WERI-Rb-1 (cell line): ENCODE measurements around the gene KLK7.

Source experiments
- DNase-seq: peaks from one replicate; pipeline ENCODE4 v3.0.0-alpha.2; 2020
- H3K27ac ChIP-seq: fragments of 250-450 bp; sonication (Bioruptor Pico); 2 replicates; pipeline ENCODE4 v1.5.1; 2020; ENCODE audit warnings: mild to moderate bottlenecking, moderate library complexity
- H3K27me3 ChIP-seq: fragments of 250-450 bp; sonication (Bioruptor Pico); 2 replicates; pipeline ENCODE4 v1.5.1; 2021; ENCODE audit warnings: mild to moderate bottlenecking, low read depth, moderate library complexity; ENCODE audit not compliant: insufficient read depth, severe bottlenecking
- H3K36me3 ChIP-seq: fragments of 250-450 bp; sonication (Bioruptor Pico); 2 replicates; pipeline ENCODE4 v1.5.1; 2020; ENCODE audit warnings: mild to moderate bottlenecking, moderate library complexity
- H3K4me3 ChIP-seq: 2 replicates; pipeline ENCODE4 v1.5.1; 2011; ENCODE audit warnings: low read depth, mild to moderate bottlenecking, control low read depth, low read length
- H3K9me3 ChIP-seq: fragments of 250-450 bp; sonication (Bioruptor Pico); 2 replicates; pipeline ENCODE4 v1.5.1; 2021; ENCODE audit warnings: mild to moderate bottlenecking, moderate library complexity; ENCODE audit not compliant: severe bottlenecking
- TF ChIP-seq, protein P1 (sequence below): IDR thresholded peaks from 2 replicates; pipeline ENCODE4 v1.5.1; 2011; ENCODE audit warnings: low read depth, mild to moderate bottlenecking, control low read depth, inconsistent platforms, low read length

The KLK7 gene

DNA sequence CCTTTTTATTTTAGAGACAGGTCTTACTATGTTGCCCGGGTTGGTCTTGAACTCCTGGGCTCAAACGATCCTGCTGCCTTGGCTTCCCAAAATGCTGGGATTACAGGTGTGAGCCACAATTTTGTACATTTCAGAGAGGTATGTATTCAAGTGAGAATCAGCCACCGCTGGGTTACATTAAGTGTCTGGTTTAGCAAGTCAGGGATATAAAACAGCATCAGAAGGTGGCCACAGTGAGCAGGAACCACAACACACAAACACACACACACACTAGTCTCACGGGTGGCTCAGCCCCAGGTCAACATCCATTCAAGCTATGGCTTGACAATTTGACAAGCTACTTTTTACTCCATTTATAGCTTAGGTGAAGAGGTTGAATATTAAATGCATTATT, 51.0 kb downstream of the KLK7 start:
- Histone ChIP-seq H3K4me3 (no peak overlapping the region), H3K27me3 (peaks cover 84% of the 10 kb centered on the region), H3K36me3 (no peaks in the 10 kb centered on the region), H3K27ac (no peak overlapping the region), H3K9me3 (peaks cover 2% of the 10 kb centered on the region)
- TF ChIP-seq, protein P1, sequence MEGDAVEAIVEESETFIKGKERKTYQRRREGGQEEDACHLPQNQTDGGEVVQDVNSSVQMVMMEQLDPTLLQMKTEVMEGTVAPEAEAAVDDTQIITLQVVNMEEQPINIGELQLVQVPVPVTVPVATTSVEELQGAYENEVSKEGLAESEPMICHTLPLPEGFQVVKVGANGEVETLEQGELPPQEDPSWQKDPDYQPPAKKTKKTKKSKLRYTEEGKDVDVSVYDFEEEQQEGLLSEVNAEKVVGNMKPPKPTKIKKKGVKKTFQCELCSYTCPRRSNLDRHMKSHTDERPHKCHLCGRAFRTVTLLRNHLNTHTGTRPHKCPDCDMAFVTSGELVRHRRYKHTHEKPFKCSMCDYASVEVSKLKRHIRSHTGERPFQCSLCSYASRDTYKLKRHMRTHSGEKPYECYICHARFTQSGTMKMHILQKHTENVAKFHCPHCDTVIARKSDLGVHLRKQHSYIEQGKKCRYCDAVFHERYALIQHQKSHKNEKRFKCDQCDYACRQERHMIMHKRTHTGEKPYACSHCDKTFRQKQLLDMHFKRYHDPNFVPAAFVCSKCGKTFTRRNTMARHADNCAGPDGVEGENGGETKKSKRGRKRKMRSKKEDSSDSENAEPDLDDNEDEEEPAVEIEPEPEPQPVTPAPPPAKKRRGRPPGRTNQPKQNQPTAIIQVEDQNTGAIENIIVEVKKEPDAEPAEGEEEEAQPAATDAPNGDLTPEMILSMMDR = no peak
- DNase-seq = no peak

DNA sequence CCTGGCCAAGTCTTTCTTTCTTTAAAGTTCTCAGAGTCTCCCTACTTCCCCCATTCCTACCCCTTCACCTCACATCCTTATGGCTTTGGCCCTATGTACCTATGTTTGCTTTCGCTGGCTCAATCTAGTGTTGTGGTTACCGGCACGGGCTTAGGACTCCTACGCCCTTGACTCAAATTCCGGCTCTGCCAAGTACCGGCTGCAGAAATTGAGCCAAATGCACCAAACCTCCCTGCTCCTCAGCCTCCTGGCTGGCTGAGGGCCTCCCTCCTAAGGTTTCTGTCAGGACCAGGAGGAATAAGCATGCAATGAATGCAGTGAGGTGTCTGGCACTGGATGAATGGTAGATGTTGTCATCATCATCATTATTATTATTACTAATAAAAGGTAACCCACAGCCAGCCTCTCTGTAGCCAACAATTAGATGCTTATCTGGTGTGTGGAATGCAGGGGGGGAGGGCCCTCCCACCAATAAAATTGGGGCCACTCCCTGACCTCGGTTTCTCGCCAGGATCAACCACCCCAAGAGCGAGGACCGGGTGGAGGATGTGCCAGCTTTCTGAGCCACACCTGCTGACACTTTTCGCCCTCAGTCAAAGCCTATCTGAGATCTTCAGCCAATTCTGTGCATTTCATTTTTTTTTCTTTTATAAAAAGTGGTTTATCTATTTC, 51.6 kb downstream of the KLK7 start:
- Histone ChIP-seq H3K9me3 (peaks cover 2% of the 10 kb centered on the region), H3K27me3 (peaks cover 84% of the 10 kb centered on the region), H3K4me3 (no peak overlapping the region), H3K36me3 (no peaks in the 10 kb centered on the region), H3K27ac (no peak overlapping the region)
- TF ChIP-seq, protein P1 = no peak
- no peak for DNase-seq

DNA sequence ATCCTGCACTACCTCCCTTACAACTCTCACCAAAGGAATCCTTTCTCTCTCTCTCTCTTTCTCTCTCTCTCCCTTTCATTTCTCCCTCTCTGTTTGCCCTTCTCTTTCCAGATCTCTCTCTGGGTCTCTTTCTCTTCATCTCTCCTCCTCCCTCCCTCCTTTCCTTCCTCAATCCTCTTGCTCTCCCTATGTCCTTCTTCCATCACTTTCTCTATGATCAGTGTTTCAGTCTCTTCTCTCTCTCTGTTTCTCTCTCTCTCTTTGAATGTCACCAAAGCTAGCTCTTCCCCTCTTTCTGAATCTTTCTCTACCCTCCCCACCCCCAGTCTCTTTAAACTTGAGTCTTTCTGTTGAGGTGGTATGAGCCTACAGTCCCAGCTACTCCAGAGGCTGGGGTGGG, 52.7 kb downstream of the KLK7 start:
- H3K9me3 ChIP-seq = peaks cover 2% of the 10 kb centered on the region
- H3K27ac ChIP-seq = no peak overlapping the region
- no peak for DNase-seq
- peaks cover 83% of the 10 kb centered on the region for H3K27me3 ChIP-seq
- H3K4me3 ChIP-seq = no peak overlapping the region
- TF ChIP-seq, protein P1 = no peak
- no peaks in the 10 kb centered on the region for H3K36me3 ChIP-seq

DNA sequence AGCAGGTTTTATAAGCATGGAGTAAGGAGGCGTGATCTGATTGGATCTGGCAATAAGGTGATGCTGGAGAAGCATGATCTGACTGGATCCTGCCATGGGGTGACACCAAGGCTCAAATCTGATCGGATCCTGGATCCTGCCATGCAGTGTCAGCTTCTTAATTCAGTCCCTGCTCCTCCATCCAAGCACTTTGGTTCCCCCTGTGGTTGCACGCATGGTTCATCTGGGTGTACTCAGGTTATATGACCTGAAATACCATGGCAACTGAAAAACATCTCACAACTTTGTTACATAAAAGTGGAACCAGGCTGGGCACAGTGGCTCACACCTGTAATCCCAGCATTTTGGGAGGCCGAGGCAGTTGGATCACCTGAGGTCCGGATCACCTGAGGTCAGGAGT, 54.9 kb downstream of the KLK7 start:
- DNase-seq = no peak
- Histone ChIP-seq H3K36me3 (no peaks in the 10 kb centered on the region), H3K9me3 (peaks cover 2% of the 10 kb centered on the region), H3K27ac (no peak overlapping the region), H3K27me3 (peaks cover 85% of the 10 kb centered on the region), H3K4me3 (no peak overlapping the region)
- TF ChIP-seq, protein P1 = no peak
